Measurements from ENCODE around the gene SLC7A6.

GRCh38 chr16:68335175-68335574 is 70.8 kb downstream of the SLC7A6 start:
- TF ChIP-seq CTCF (IDR thresholded peaks at IDR 0.05), result no peak
- no peak for TF ChIP-seq POLR2A (IDR thresholded peaks at IDR 0.05)

Measured in uterus (tissue), 2 donors.